K562 (cell line): ENCODE results near the gene LY6G6D. TPM values are rescaled to one million over a fixed set of nuclear protein-coding genes. Genes with fewer than 3 reads are reported as not detected.

Source experiments
- CUX1 ChIP-seq: fragments of 200-800 bp; sonication (Bioruptor generic); IDR thresholded peaks from 2 replicates; pipeline ENCODE4 v1.6.1; 2016; ENCODE audit warnings: missing genetic modification characterization, missing compliant biosample characterization
- HIVEP1 ChIP-seq: fragments of 250-450 bp; sonication (Bioruptor Pico); IDR thresholded peaks from 2 replicates; pipeline ENCODE4 v1.4.0; 2020; ENCODE audit warnings: mild to moderate bottlenecking
- MGA ChIP-seq: fragments of 450-650 bp; IDR thresholded peaks from 2 replicates; pipeline ENCODE4 v1.6.1; 2016; ENCODE audit warnings: mild to moderate bottlenecking, moderate library complexity
- polyA plus RNA-seq, 8 experiments: library from polyadenylated mRNA; depleted of rRNA in 4 of 8; stranded (reverse) in 5 of 8; unstranded in 3 of 8; fragments of >200 nt; fragmentation: Nextera tagmentation in 2 of 8; fragmentation: Illumina TruSeq in 1 of 8; extraction: Ambion mirVana in 2 of 8; extraction: Trizol in 1 of 8; gene quantifications; 2 replicates each; pipeline versions ENCODE4 v1.2.1 to v1.2.3, GENCODE V29; 2011 to 2014; ENCODE audit warnings: inconsistent platforms in 1 of 8, missing spikeins in 1 of 8
- total RNA-seq, 7 experiments: library from RNA; depleted of rRNA in 6 of 7; stranded (reverse); fragments of >200 nt in 6 of 7; fragmentation: Illumina TruSeq in 2 of 7; extraction: Trizol in 2 of 7; gene quantifications; 2 replicates each; pipeline versions ENCODE4 v1.2.1 to v1.2.3, GENCODE V29; 2011 to 2021; ENCODE audit warnings: low replicate concordance in 1 of 7
- TF ChIP-seq, protein P1 (sequence below): fragments of 250-450 bp; sonication (Bioruptor Pico); IDR thresholded peaks from 2 replicates; pipeline ENCODE4 v1.4.0; 2020
- TF ChIP-seq, protein P2 (sequence below): fragments of 200-800 bp; sonication (Bioruptor generic); IDR thresholded peaks from 2 replicates; pipeline ENCODE4 v1.6.1; 2017; ENCODE audit warnings: missing genetic modification characterization, missing compliant biosample characterization

Gene LY6G6D
- total and polyA plus RNA-seq, 9 of the 15 experiments (the other 6 are each of a cell fraction or from before 2014, with no cell fraction given): 0.30 to 0.38 TPM; not detected in 7

DNA sequence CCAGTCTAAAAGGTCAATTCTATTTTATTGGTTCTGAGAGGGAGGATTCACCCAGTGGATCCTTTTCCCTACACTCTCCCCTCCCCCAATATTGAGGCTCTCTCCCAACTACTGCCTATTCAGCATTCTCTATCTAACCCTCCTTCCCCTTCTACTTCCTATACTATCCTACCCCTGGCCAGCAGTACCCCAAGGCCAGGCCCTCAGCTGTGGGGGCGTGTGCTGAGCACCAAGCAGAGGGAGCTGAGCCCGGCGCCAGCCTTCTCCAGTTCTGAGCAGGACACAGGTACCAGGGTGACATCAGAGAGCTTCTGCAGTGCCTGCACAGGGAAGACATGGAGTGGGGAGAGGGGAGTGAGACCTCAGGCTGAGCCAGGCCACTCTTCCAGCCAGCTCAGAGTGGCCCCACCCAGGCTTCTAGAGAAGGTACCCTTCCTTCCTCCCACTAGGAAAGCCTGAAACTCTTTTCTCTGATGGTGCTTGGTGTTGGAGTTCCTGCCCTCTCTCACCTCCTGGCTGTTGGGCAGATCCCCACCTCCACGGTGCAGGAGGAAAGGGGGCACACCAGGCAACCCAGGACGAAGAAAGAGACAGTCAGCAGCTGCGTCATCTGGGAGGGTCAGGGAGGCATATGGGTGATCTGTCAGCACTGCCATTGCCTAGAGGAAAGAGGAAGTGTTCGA lies 12.0 kb downstream of the LY6G6D start (continued):
- TF ChIP-seq MGA (no peak), HIVEP1 (no peak), CUX1 (CRISPR knock-in tag) (no peak)
- TF ChIP-seq, protein P1, sequence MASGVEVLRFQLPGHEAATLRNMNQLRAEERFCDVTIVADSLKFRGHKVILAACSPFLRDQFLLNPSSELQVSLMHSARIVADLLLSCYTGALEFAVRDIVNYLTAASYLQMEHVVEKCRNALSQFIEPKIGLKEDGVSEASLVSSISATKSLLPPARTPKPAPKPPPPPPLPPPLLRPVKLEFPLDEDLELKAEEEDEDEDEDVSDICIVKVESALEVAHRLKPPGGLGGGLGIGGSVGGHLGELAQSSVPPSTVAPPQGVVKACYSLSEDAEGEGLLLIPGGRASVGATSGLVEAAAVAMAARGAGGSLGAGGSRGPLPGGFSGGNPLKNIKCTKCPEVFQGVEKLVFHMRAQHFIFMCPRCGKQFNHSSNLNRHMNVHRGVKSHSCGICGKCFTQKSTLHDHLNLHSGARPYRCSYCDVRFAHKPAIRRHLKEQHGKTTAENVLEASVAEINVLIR (CRISPR knock-in tag): peak; percentile 54; the same call in 1 of the 2 replicates
- TF ChIP-seq, protein P2, sequence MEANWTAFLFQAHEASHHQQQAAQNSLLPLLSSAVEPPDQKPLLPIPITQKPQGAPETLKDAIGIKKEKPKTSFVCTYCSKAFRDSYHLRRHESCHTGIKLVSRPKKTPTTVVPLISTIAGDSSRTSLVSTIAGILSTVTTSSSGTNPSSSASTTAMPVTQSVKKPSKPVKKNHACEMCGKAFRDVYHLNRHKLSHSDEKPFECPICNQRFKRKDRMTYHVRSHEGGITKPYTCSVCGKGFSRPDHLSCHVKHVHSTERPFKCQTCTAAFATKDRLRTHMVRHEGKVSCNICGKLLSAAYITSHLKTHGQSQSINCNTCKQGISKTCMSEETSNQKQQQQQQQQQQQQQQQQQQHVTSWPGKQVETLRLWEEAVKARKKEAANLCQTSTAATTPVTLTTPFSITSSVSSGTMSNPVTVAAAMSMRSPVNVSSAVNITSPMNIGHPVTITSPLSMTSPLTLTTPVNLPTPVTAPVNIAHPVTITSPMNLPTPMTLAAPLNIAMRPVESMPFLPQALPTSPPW (CRISPR knock-in tag): no peak
